Endodermal cell (in vitro differentiated cells): ENCODE data around the gene SKOR1. TPM values are rescaled to one million over a fixed set of nuclear protein-coding genes. Genes with fewer than 3 reads are reported as not detected.

Source experiments
- DNase-seq: peaks from one replicate; pipeline ENCODE4 v3.0.0-alpha.2; 2017
- H3K27ac ChIP-seq: 2 replicates; pipeline ENCODE4 v1.5.1; 2013; ENCODE audit warnings: mild to moderate bottlenecking, low read depth, low read length, moderate library complexity
- H3K27me3 ChIP-seq: 2 replicates; pipeline ENCODE4 v1.6.1; 2013; ENCODE audit warnings: mild to moderate bottlenecking, low read length, moderate library complexity; ENCODE audit not compliant: insufficient read depth, control insufficient read depth, poor library complexity, severe bottlenecking
- H3K36me3 ChIP-seq: 2 replicates; pipeline ENCODE4 v1.7.0; 2013; ENCODE audit warnings: mild to moderate bottlenecking, low read length, moderate library complexity; ENCODE audit not compliant: control insufficient read depth, insufficient read depth
- H3K4me1 ChIP-seq: one replicate; pipeline ENCODE4 v1.7.0; 2013; ENCODE audit warnings: low read length; ENCODE audit not compliant: control insufficient read depth, insufficient read depth
- H3K4me3 ChIP-seq: 2 replicates; pipeline ENCODE4 v1.5.1; 2013; ENCODE audit warnings: mild to moderate bottlenecking, low read length, moderate library complexity
- H3K9ac ChIP-seq: 2 replicates; pipeline ENCODE4 v1.6.1; 2013; ENCODE audit warnings: mild to moderate bottlenecking, low read length, moderate library complexity; ENCODE audit not compliant: poor library complexity, severe bottlenecking; ENCODE audit errors: extremely low read depth
- H3K9me3 ChIP-seq: 2 replicates; pipeline ENCODE4 v1.6.1; 2013; ENCODE audit warnings: mild to moderate bottlenecking, low read length, moderate library complexity; ENCODE audit not compliant: control insufficient read depth
- H3K27ac Mint-ChIP-seq: 2 replicates; pipeline ENCODE4 v1.8.0; 2020; ENCODE audit warnings: mixed read lengths
- H3K27me3 Mint-ChIP-seq: 2 replicates; pipeline ENCODE4 v1.8.0; 2021; ENCODE audit warnings: mild to moderate bottlenecking, mixed read lengths; ENCODE audit not compliant: insufficient read depth
- H3K36me3 Mint-ChIP-seq: 2 replicates; pipeline ENCODE4 v1.8.0; 2020; ENCODE audit warnings: low read depth, mixed read lengths
- H3K4me1 Mint-ChIP-seq: 2 replicates; pipeline ENCODE4 v1.8.0; 2020; ENCODE audit warnings: mixed read lengths
- H3K4me3 Mint-ChIP-seq: 2 replicates; pipeline ENCODE4 v1.8.0; 2020; ENCODE audit warnings: mild to moderate bottlenecking, moderate library complexity, mixed read lengths
- H3K9me3 Mint-ChIP-seq: 2 replicates; pipeline ENCODE4 v1.8.0; 2020; ENCODE audit warnings: mild to moderate bottlenecking, mixed read lengths
- CTCF ChIP-seq: fragments of 200-600 bp; sonication (generic); conservative IDR thresholded peaks from 2 replicates; pipeline ENCODE4 v1.5.0; 2021; ENCODE audit warnings: antibody characterized with exemption, mild to moderate bottlenecking
- WGBS, 2 experiments: methylation state at CpG; one replicate each; pipeline versions ENCODE4 v1.1.5 to v1.1.7; 2013; ENCODE audit warnings: missing lambda C conversion rate in 2 of 2, mixed read lengths in 1 of 2; ENCODE audit not compliant: insufficient coverage in 1 of 2, insufficient read length in 1 of 2; 5-methylcytosine and 5-hydroxymethylcytosine counted together
- total RNA-seq, 2 donors: library from RNA; stranded (reverse); fragmentation: NEBNext Ultra II Directional in 1 of 2; extraction: Animal tissue kit (Norgen Biotek cat#: 25700) in 1 of 2; gene quantifications; 2 replicates in 1 of 2; 3 replicates in 1 of 2; pipeline ENCODE4 v1.2.1, GENCODE V29; 2021

The SKOR1 gene
- total RNA-seq, 2 donors from 2014 or later: 0.37 to 0.51 TPM

- DNase-seq: no peak
- Mint-ChIP-seq H3K27ac (no peak overlapping the region), H3K4me3 (no peak overlapping the region), H3K36me3 (no peaks in the 10 kb centered on the region), H3K4me1 (peaks cover 49% of the 10 kb centered on the region), H3K9me3 (no peaks in the 10 kb centered on the region), H3K27me3 (peaks cover 98% of the 10 kb centered on the region)
- no peaks in the 10 kb centered on the region for H3K36me3 ChIP-seq
- no peak overlapping the region for H3K4me3 ChIP-seq
- peaks cover 98% of the 10 kb centered on the region for H3K27me3 ChIP-seq
- no peak overlapping the region for H3K9ac ChIP-seq
- peaks cover 5% of the 10 kb centered on the region for H3K4me1 ChIP-seq
- no peak for TF ChIP-seq CTCF
- H3K27ac ChIP-seq: no peak overlapping the region
- WGBS, 2 experiments: 81 to 94% methylated on average over 4 to 5 of the region's 6 CpGs
- H3K9me3 ChIP-seq: no peaks in the 10 kb centered on the region
Measured at GRCh38 chr15:67779549-67780111, 45.7 kb upstream of the SKOR1 start.

DNA sequence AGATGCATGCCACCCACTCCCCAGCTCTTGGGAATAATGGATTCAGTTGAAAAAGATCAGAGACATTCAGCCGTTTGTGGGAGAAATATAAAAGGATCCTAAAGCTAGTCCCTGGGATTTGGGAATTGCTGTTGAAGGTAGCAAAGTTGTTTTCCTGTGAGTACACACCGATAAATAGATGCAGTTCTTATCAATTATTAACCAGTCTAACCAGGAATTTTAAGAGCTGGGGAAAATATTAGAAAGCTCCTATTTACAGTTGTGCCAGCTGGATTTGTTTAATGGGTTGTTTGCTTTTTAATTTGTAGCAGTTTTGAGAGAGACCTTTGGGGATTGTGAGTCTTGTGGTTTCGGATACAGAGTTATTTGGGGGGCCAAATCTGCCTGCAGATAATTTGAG, 44.2 kb upstream of the SKOR1 start:
- no peaks in the 10 kb centered on the region for H3K9me3 ChIP-seq
- H3K27ac ChIP-seq: no peak overlapping the region
- H3K4me1 ChIP-seq: peaks cover 5% of the 10 kb centered on the region
- H3K9ac ChIP-seq: no peak overlapping the region
- TF ChIP-seq CTCF: no peak
- H3K36me3 ChIP-seq: no peaks in the 10 kb centered on the region
- Mint-ChIP-seq H3K27ac (no peak overlapping the region), H3K4me1 (peaks cover 50% of the 10 kb centered on the region), H3K36me3 (no peaks in the 10 kb centered on the region), H3K4me3 (no peak overlapping the region), H3K27me3 (peaks cover 98% of the 10 kb centered on the region), H3K9me3 (no peaks in the 10 kb centered on the region)
- no peak overlapping the region for H3K4me3 ChIP-seq
- H3K27me3 ChIP-seq: peaks cover 98% of the 10 kb centered on the region
- 88 to 90% methylated on average over 2 to 3 of the region's 3 CpGs for WGBS, 2 experiments
- no peak for DNase-seq

DNA sequence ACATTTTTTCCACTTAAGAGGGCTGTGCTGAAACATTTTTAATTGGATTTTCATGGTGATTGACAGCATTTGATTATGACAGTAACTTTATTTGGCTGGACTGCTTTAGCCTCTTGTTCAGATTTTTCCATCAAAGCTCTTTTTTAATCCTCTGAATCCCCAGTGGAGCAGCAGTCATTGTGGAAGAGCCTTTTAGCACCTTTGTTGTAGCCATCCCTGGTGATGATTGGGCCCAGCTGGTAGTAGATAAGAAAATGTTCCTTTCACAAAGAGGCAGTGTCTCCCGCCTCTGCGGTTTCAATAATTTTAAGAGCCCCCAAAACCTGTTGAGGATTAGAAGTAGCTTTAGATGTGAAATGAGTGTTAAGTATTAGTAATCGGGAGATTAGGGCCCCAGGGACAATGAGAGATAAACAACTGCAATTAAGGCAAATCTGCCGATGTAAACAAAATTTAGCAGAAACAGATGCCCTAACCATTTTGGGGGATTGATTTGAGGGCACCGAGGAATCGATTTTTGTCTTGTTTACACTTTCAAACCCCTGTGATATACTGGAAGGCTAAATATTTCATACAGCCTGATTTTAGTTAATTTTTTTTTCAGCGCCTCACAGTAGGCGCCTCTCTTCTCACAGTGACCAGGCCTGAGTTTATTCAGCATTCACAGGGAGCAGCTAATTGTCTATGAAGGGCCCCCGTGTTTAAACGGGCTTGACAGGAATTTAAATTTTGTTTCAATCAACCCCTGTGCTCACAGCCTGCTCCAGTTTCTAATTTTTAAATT, 43.2 kb upstream of the SKOR1 start:
- no peaks in the 10 kb centered on the region for H3K9me3 ChIP-seq
- WGBS, 2 experiments: 37 to 55% methylated on average over 10 of the region's 10 CpGs
- Mint-ChIP-seq H3K4me3 (no peak overlapping the region), H3K36me3 (no peaks in the 10 kb centered on the region), H3K9me3 (no peaks in the 10 kb centered on the region), H3K27ac (no peak overlapping the region), H3K27me3 (peaks cover 98% of the 10 kb centered on the region), H3K4me1 (peaks cover 50% of the 10 kb centered on the region)
- H3K4me1 ChIP-seq: peaks cover 5% of the 10 kb centered on the region
- peak; percentile 75 for DNase-seq
- TF ChIP-seq CTCF: no peak
- no peaks in the 10 kb centered on the region for H3K36me3 ChIP-seq
- H3K27ac ChIP-seq: peak overlapping the region; percentile 20
- no peak overlapping the region for H3K9ac ChIP-seq
- H3K4me3 ChIP-seq: no peak overlapping the region
- peaks cover 98% of the 10 kb centered on the region for H3K27me3 ChIP-seq
